ENCODE results near the gene MTHFR. TPM values are rescaled to one million over a fixed set of nuclear protein-coding genes. Genes with fewer than 3 reads are reported as not detected.

Gene MTHFR
- total RNA-seq, 1 donor, result 40.9 TPM

GRCh38 chr1:11783556-11783955 is 22.2 kb downstream of the MTHFR start:
- DNase-seq (ENCODE audit: low read depth in 2 of 3, low spot score in 2 of 3), result no peak

GRCh38 chr1:11782127-11782708 is 23.5 kb downstream of the MTHFR start:
- DNase-seq (ENCODE audit: low read depth in 2 of 3, low spot score in 2 of 3), result no peak

- no peak for DNase-seq (ENCODE audit: low read depth in 2 of 3, low spot score in 2 of 3)
Observed at GRCh38 chr1:11781297-11781696, 24.5 kb downstream of the MTHFR start.

GRCh38 chr1:11780380-11781147 is 25.2 kb downstream of the MTHFR start:
- DNase-seq (ENCODE audit: low read depth in 2 of 3, low spot score in 2 of 3), result no peak

- DNase-seq (ENCODE audit: low read depth in 2 of 3, low spot score in 2 of 3), result no peak
Observed at GRCh38 chr1:11779715-11780379, 25.9 kb downstream of the MTHFR start.

GRCh38 chr1:11778844-11779623 is 26.7 kb downstream of the MTHFR start:
- DNase-seq (ENCODE audit: low read depth in 2 of 3, low spot score in 2 of 3), result no peak

- no peak for DNase-seq (ENCODE audit: low read depth in 2 of 3, low spot score in 2 of 3)
Observed at GRCh38 chr1:11778336-11778735, 27.4 kb downstream of the MTHFR start.

- no peak for DNase-seq (ENCODE audit: low read depth in 2 of 3, low spot score in 2 of 3)
Observed at GRCh38 chr1:11777658-11778322, 28.0 kb downstream of the MTHFR start.

- no peak for DNase-seq (ENCODE audit: low read depth in 2 of 3, low spot score in 2 of 3)
Observed at GRCh38 chr1:11774753-11775152, 31.0 kb downstream of the MTHFR start.

GRCh38 chr1:11772458-11772857 is 33.3 kb downstream of the MTHFR start:
- DNase-seq (ENCODE audit: low read depth in 2 of 3, low spot score in 2 of 3), result no peak

GRCh38 chr1:11771481-11772043 is 34.2 kb downstream of the MTHFR start:
- DNase-seq (ENCODE audit: low read depth in 2 of 3, low spot score in 2 of 3), result no peak

GRCh38 chr1:11770011-11770410 is 35.8 kb downstream of the MTHFR start:
- DNase-seq (ENCODE audit: low read depth in 2 of 3, low spot score in 2 of 3), result no peak

- no peak for DNase-seq (ENCODE audit: low read depth in 2 of 3, low spot score in 2 of 3)
Observed at GRCh38 chr1:11769274-11769673, 36.5 kb downstream of the MTHFR start.

- no peak for DNase-seq (ENCODE audit: low read depth in 2 of 3, low spot score in 2 of 3)
Observed at GRCh38 chr1:11768821-11769220, 36.9 kb downstream of the MTHFR start.

- no peak for DNase-seq (ENCODE audit: low read depth in 2 of 3, low spot score in 2 of 3)
Observed at GRCh38 chr1:11767922-11768704, 37.7 kb downstream of the MTHFR start.

GRCh38 chr1:11766429-11766776 is 39.4 kb downstream of the MTHFR start:
- no peak for DNase-seq (ENCODE audit: low read depth in 2 of 3, low spot score in 2 of 3)

GRCh38 chr1:11765661-11766428 is 39.9 kb downstream of the MTHFR start:
- no peak for DNase-seq (ENCODE audit: low read depth in 2 of 3, low spot score in 2 of 3)

- no peak for DNase-seq (ENCODE audit: low read depth in 2 of 3, low spot score in 2 of 3)
Observed at GRCh38 chr1:11764519-11764918, 41.2 kb downstream of the MTHFR start.

GRCh38 chr1:11764115-11764514 is 41.6 kb downstream of the MTHFR start:
- no peak for DNase-seq (ENCODE audit: low read depth in 2 of 3, low spot score in 2 of 3)

Data from hematopoietic multipotent progenitor cell (in vitro differentiated cells).